Measurements from ENCODE around the gene MARCKSL1. TPM values are rescaled to one million over a fixed set of nuclear protein-coding genes. Genes with fewer than 3 reads are reported as not detected.

The MARCKSL1 gene, protein sequence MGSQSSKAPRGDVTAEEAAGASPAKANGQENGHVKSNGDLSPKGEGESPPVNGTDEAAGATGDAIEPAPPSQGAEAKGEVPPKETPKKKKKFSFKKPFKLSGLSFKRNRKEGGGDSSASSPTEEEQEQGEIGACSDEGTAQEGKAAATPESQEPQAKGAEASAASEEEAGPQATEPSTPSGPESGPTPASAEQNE
- total RNA-seq = 419 and 469 TPM in 2 replicates

GRCh38 chr1:32335790-32336590 is at the start of gene MARCKSL1:
Gene MARCKSL1, minus strand, starts transcription at chr1:32336233. Its CDS starts 200 bp downstream, at chr1:32336033.

GRCh38 chr1:32362474-32363313 is 26.7 kb upstream of the MARCKSL1 start, which contains the start of the genes FAM229A and TSSK3:
Gene FAM229A, minus strand, starts transcription at chr1:32362485. Its CDS starts 394 bp downstream, at chr1:32362091.
Gene TSSK3, plus strand, starts transcription at chr1:32362539. Its CDS starts 163 bp downstream, at chr1:32362702.

DNA sequence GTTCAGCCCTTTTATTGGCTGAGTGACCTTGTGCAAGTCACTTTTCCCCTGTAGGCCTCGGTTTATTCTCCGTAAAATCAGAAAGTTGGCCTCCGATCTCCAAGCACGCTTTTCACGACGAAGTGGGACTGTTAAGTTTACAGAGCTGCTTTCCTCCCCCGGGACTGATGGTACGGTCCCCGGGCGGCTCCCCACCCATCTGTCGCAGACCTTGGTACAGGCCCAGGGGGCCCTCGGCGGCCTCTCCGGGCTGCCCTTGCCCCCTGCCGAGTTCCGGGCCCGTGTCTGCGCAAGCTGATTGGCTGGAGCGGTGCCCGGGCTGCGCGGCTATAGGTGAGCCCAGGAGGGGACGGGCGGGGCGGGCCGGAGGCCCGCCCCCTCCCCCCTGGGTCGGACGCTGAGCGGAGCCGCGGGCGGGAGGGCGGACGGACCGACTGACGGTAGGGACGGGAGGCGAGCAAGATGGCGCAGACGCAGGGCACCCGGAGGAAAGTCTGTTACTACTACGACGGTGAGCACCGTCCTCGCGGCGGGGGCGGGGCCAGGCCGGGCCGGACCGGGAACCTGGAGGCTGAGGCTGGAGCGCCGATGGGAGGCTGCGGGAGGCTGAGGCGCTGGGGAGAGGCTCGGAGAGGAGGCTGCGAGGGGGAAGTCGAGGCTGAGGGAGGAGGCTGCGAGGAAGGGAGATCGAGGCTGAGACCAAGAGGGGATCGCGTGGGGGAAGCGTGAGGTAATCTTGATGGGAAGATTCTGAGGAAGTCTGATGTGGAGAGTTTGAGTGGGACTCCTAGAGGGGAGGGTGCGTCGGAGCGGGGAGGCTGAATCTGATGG is 44.1 kb downstream of the MARCKSL1 start, which contains the start of gene HDAC1:
TSS of gene HDAC1 (plus strand) at position 376 of the 831 bp plus-strand sequence. CDS start at position 463, 87 bp downstream.

Other genes with a start within 250 kb of the MARCKSL1 start
- gene KPNA6, start 228.2 kb downstream of the MARCKSL1 start, total RNA-seq = 26.4 and 29.0 TPM in 2 replicates
- 56.6 and 59.5 TPM in 2 replicates for gene TXLNA, start 156.6 kb downstream of the MARCKSL1 start, total RNA-seq
- 6.2 and 12.8 TPM in 2 replicates for gene CCDC28B, start 135.6 kb downstream of the MARCKSL1 start, total RNA-seq
- 0.59 and 0.87 TPM in 2 replicates for gene IQCC, start 130.6 kb downstream of the MARCKSL1 start, total RNA-seq
- gene DCDC2B, start 127.1 kb downstream of the MARCKSL1 start, total RNA-seq = not detected in 2 replicates
- 8.3 and 9.6 TPM in 2 replicates for gene TMEM234, start 113.9 kb downstream of the MARCKSL1 start, total RNA-seq
- gene EIF3I, start 113.8 kb downstream of the MARCKSL1 start, total RNA-seq = 187 and 195 TPM in 2 replicates
- gene FAM167B, start 89.0 kb downstream of the MARCKSL1 start, total RNA-seq = 0.44 and 0.54 TPM in 2 replicates
- not detected in 2 replicates for gene LCK, start 85.0 kb downstream of the MARCKSL1 start, total RNA-seq
- gene HDAC1, start 44.1 kb downstream of the MARCKSL1 start, total RNA-seq = 46.2 and 46.7 TPM in 2 replicates
- 2.7 and 4.1 TPM in 2 replicates for gene FAM229A, start 26.3 kb upstream of the MARCKSL1 start, total RNA-seq
- gene TSSK3, start 26.3 kb upstream of the MARCKSL1 start, total RNA-seq = not detected in 2 replicates
- 40.3 and 45.5 TPM in 2 replicates for gene BSDC1, start 58.2 kb upstream of the MARCKSL1 start, total RNA-seq
- gene ZBTB8B, start 128.8 kb upstream of the MARCKSL1 start, total RNA-seq = not detected in 2 replicates
- 4.7 and 5.2 TPM in 2 replicates for gene ZBTB8A, start 203.2 kb upstream of the MARCKSL1 start, total RNA-seq